Jurkat, Clone E6-1 (cell line): ENCODE results near the gene SMIM9.

Experiments used
- DNase-seq: peaks from one replicate; pipeline ENCODE4 v3.0.0-alpha.2; 2011; ENCODE audit warnings: low read depth, low spot score
- H3K4me3 ChIP-seq: 2 replicates; pipeline ENCODE4 v1.5.1; 2011; ENCODE audit warnings: mild to moderate bottlenecking, low read length, control low read depth, moderate library complexity

Gene SMIM9

GRCh38 chrX:154791939-154792338 lies 42.5 kb downstream of the SMIM9 start:
- DNase-seq = no peak
- H3K4me3 ChIP-seq = no peak overlapping the region

GRCh38 chrX:154791467-154791866 lies 43.0 kb downstream of the SMIM9 start:
- no peak overlapping the region for H3K4me3 ChIP-seq
- DNase-seq = no peak

- DNase-seq = no peak
- no peak overlapping the region for H3K4me3 ChIP-seq
Observed at GRCh38 chrX:154785716-154786115, 48.7 kb downstream of the SMIM9 start.

- H3K4me3 ChIP-seq = no peak overlapping the region
- DNase-seq = no peak
Observed at GRCh38 chrX:154784149-154784995, 50.1 kb downstream of the SMIM9 start.

- H3K4me3 ChIP-seq = no peak overlapping the region
Observed at GRCh38 chrX:154780968-154781367, 53.5 kb downstream of the SMIM9 start.

GRCh38 chrX:154779261-154779660 lies 55.2 kb downstream of the SMIM9 start:
- no peak for DNase-seq
- no peak overlapping the region for H3K4me3 ChIP-seq

More at GRCh38 chrX:154780968-154781367, 53.5 kb downstream of the SMIM9 start:
- no peak for DNase-seq

GRCh38 chrX:154776753-154777152 lies 57.7 kb downstream of the SMIM9 start:
- no peak for DNase-seq
- H3K4me3 ChIP-seq = no peak overlapping the region

- H3K4me3 ChIP-seq = no peak overlapping the region
- no peak for DNase-seq
Observed at GRCh38 chrX:154775419-154776349, 58.8 kb downstream of the SMIM9 start.

- H3K4me3 ChIP-seq = no peak overlapping the region
- DNase-seq = no peak
Observed at GRCh38 chrX:154774622-154775021, 59.8 kb downstream of the SMIM9 start.
